Measurements from ENCODE around the gene SMG5. TPM values are rescaled to one million over a fixed set of nuclear protein-coding genes. Genes with fewer than 3 reads are reported as not detected.

SMG5 gene
- total and polyA plus RNA-seq, 8 donors = 49.5 to 71.1 (median 54.6) TPM

DNA sequence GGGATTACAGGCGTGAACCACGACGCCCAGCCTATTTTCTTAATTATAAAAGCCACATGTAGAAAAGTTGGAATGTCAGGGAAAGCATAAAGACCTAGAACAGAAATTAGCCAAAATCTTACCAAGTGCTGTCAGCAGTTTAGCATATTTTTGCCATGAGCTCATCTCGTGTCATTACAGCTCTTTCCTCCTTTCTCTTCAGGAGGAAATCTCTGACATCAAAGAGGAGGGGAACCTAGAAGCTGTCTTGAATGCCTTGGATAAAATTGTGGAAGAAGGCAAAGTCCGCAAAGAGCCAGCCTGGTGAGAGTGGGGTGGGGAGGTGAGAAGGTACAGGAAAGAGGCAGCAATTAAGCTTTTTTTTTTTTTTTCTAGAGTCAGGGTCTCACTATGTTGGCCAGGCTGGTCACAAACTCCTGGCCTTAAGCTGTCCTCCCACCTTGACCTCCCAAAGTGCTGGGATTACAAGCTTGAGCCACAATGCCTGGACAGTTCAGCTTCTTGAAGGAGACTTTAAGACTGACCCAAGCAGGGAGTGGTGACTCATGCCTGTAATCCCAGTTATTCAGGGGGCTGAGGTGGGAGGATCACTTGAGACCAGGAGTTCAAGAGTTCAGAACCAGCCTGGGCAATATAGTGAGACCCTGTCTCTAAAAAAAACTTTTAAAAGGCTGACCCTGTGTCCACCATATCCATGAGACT, 49.0 kb downstream of the SMG5 start:
- intact Hi-C loops (cut with DNase I) = no loop called here

DNA sequence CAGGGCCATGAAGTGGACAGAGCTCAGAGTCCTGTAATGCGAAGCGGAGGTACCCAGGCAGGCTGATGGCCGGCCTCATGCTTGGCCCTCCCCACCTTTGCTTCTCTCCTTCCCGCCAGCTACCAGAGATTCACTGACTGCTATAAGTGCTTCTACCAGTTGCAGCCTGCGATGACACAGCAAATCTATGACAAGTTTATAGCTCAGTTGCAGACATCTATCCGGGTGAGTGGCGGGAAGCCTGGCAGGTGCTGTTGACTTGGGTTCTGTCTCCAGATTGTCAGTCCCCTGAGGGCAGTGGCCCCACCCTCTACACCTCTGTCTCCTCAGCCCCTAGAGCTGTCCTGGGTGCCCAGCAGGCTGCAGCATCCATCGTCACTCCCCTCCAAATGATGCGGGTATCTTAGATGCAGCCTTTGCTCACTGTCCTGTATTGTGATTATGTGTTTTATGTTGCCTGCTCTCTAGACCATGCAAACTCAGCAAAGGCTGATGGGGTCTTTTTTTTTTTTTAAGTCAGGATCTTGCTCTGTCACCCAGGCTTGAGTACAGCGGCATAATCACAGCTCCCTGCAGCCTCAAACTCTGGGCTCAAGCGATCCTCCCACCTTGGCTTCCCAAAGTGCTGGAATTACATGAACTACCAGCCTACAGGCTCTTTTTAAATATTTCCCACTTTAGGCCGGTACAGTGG, 50.3 kb downstream of the SMG5 start:
- TF ChIP-seq CTCF (IDR thresholded peaks at IDR 0.05) = no peak
- intact Hi-C loops (cut with DNase I) = no loop called here
- no peaks in the 10 kb centered on the region for H3K4me1 ChIP-seq
- H3K9me3 ChIP-seq = no peaks in the 10 kb centered on the region
- H3K27ac ChIP-seq = no peak overlapping the region
- ATAC-seq (no peak), DNase-seq (no peak)
- no peaks in the 10 kb centered on the region for H3K27me3 ChIP-seq
- H3K4me3 ChIP-seq = no peak overlapping the region
- H3K36me3 ChIP-seq = peaks cover 0 to 70% of the 10 kb centered on the region in 2 donors

More for the DNA sequence above, 49.0 kb downstream of the SMG5 start:
- Histone ChIP-seq H3K27ac (no peak overlapping the region), H3K4me3 (no peak overlapping the region), H3K27me3 (no peaks in the 10 kb centered on the region), H3K4me1 (no peaks in the 10 kb centered on the region), H3K36me3 (peaks cover 0 to 73% of the 10 kb centered on the region in 2 donors), H3K9me3 (no peaks in the 10 kb centered on the region)
- ATAC-seq (no peak), DNase-seq (no peak)
- no peak for TF ChIP-seq CTCF (IDR thresholded peaks at IDR 0.05)

DNA sequence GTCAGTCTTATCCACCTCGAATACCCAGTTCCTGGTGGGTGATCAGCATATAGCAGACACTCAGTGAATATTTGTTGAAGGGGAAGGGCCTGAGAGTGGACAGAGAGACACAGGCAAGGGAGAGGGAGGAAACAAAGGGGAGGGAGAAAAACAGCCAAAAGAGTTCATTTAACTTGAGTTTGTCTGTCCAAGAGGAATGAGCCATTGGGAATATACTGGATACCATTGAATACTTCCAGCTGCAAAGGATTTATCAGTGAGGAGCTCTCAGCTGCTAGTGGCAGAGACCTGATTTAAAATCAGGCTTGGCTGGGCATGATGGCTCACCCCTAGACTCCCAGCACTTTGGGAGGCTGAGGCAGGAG, 52.2 kb downstream of the SMG5 start:
- Histone ChIP-seq H3K4me3 (no peak overlapping the region), H3K4me1 (peaks cover 0 to 2% of the 10 kb centered on the region in 2 donors), H3K27me3 (no peaks in the 10 kb centered on the region), H3K9me3 (no peaks in the 10 kb centered on the region), H3K36me3 (peaks cover 0 to 63% of the 10 kb centered on the region in 2 donors), H3K27ac (no peak overlapping the region)
- ATAC-seq (no peak), DNase-seq (no peak)
- TF ChIP-seq CTCF (IDR thresholded peaks at IDR 0.05) = no peak
- intact Hi-C loops (cut with DNase I) = no loop called here

GRCh38 chr1:156229809-156230472, 52.7 kb downstream of the SMG5 start:
- ATAC-seq = no peak
- Histone ChIP-seq H3K4me1 (peaks cover 0 to 7% of the 10 kb centered on the region in 2 donors), H3K36me3 (peaks cover 0 to 59% of the 10 kb centered on the region in 2 donors), H3K4me3 (no peak overlapping the region), H3K9me3 (no peaks in the 10 kb centered on the region), H3K27me3 (no peaks in the 10 kb centered on the region), H3K27ac (no peak overlapping the region)
- DNase-seq = no peak
- no peak for TF ChIP-seq CTCF (IDR thresholded peaks at IDR 0.05)
- intact Hi-C loops (cut with DNase I) = loop anchor here in 1 of 2 donors (5.0 kb wide), 1 partner anchor 93 kb away; no protein-coding TSS in a partner anchor

GRCh38 chr1:156228501-156228900, 54.1 kb downstream of the SMG5 start:
- DNase-seq = no peak
- ATAC-seq = no peak
- Histone ChIP-seq H3K27me3 (no peaks in the 10 kb centered on the region), H3K4me1 (peaks cover 0 to 10% of the 10 kb centered on the region in 2 donors), H3K36me3 (peaks cover 0 to 55% of the 10 kb centered on the region in 2 donors), H3K27ac (no peak overlapping the region), H3K4me3 (no peak overlapping the region), H3K9me3 (no peaks in the 10 kb centered on the region)
- no peak for TF ChIP-seq CTCF (IDR thresholded peaks at IDR 0.05)
- intact Hi-C loops (cut with DNase I) = loop anchor here in 1 of 2 donors (5.0 kb wide), 1 partner anchor 91 kb away; no protein-coding TSS in a partner anchor
